C1 segment of cervical spinal cord (tissue), 14 donors: Measurements from ENCODE around the gene SKOR2.

Experiments used
- DNase-seq, 14 donors: peaks; one replicate each; lab custom pipeline; 2025; lab: John Stamatoyannopoulos, UW

Gene SKOR2

DNA sequence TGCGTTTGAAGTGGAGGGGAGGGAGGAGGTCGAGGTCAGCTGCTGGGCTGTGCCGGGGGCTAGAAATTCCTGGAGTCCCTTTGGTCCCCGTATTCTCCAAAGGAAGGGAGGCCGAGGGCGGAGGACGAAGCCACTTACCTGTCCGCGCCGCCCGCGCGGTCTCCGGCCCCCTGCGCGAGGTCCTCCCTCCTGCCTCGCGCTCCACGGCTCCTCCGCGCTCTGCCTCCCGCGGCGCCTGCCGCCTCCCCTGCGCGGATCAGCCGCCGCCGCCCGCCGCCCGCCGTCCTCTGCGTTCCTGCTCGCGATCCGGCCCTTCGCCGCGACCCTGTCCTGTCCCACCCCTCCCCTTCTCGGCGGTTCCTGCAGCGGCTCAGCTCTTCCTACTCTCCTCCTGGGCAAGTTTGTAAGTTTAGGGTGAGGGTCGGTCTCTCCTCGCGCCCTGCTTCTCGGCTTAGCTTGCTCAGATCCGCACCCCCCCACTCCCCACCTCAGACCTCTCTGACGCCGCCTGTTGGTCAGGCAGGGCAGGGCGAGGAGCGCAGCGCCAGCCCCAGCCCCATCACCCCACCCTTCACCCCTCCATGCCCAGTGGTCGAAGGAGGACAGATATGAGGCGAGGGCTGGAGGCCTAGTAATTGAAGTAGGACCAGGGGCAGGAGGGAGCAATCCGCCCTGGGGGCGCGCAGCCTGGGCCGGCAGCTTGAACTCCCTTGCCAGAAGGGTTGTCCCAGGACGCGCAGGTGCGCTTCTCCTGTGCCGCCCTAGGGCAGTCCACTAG lies 9.7 kb upstream of the SKOR2 start:
- DNase-seq, result no peak

DNA sequence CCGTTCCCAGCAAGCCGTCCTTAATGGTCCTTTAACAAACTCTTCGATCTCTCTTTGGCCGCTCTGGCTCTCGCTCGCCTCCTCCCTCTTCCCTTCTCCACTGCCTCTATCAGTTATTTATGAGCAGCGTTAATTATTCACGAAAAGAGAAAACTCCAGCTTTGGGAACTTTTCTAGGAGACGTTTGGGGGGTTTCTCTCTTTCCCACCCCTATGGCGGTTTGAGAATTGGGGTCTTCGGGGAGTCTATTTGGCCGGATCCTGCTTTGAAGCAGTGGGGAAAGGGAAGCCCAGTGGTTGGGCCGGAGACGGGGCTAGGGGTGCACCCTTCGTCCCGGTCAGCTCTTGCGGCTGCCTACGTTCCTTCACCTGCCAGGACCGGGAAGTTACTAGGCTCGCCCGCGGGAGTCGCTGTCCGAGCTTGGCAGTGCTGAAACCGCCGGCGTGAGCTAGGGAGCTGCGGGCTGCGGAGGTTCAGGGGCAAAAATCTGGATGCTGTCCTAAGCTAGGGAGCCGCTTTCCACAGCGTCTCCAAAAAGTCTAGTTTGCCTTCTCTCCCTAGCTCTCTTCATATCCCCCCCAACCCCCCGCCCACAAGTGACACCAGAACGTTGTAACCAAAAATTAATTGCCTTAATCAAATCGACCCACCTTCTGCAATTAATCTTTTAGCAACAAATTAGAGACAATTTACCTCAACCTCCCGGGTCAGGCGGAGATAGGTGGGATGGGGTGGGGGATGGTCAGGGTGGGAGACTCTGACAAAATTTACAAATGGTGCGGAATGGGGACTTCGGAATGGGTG lies 8.9 kb upstream of the SKOR2 start:
- DNase-seq, result peak in 1 of 14 donors; percentile 13

DNA sequence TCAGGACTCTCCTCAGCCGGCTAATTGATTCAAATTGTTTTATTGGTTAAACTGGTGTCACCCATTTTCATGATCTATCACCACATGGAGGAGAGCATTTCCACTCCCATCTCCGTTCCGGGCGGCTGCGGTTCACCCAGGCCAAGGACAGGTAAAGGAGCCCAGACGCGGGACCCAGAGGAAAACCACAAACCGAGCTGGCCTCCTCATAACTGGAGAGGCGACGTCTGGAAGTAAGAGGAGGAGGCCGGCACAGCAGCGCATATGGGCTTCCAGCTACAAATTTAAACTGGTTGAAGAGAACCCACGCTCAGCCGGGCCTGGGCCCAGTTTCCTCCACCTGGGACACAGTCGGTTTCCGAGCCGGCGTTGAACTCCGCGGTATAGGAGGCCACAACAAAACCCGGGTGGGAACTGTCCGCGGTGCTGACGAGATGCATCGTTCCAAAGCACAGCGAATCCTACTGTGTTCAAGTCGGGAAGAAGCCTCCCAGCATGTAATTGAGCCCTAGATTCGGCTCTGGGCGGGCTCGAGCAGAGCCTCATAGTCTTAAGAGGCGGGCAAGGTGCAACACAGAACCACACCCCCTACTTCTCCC lies 3.0 kb upstream of the SKOR2 start:
- peak in 1 of 14 donors; percentile 17 for DNase-seq

DNA sequence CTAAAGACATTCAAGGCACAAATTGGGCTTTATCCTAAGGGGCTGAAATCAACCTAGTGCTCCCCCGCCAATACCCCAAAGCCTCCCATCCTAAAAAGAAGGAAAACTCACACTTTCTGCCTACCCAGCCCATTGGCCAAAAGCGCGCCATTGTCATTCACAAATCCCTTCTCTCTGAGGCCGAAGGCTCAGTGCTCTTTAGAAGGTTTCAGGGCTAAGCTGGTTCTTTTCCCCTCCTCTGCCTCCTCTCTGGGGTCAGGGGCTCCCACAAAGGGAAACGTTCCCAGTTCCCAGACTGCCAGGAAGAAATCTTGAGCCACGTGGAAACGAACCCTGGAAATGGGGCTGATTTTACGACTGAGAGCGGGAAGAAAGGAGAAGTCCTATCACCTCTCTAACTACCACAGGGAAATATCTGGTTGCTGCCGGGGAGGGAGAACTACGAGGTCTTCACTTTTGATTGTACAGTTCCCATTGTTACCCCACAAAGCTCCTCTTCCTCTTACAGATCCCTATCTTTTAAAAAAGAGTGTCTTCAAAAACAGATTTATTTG lies 1.7 kb upstream of the SKOR2 start:
- DNase-seq, result no peak

DNA sequence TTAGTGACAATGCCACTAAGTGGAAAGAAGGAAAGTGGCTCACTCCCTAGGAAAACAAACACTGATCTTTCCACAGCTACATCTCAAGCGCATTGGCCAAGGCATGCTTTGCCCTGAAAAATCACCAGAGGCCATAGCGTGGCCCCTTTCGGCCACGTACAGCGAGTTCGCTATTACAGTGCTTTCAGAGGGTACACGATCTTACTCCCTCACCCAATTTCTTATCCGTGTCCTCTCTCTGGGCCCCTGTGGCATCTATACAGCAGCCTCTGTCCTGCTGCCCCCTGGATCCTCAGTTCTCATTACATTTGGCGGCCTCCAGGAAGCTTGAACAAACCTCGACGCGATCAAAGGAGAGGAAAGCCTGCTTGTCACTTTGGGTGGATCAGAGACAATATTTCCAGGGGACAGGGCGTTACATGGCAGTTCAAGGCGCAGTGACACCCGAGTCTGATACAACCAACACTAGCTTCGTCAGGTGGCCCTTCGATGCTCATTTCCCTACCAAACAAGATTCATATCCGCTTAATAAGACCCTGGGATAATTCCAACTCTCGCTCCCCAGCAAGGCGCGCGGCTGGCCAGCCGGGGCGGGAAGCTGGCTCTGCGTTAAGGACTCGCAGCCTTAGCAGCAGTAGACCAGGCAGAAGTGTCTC lies 941 bp downstream of the SKOR2 start:
- DNase-seq, result no peak

DNA sequence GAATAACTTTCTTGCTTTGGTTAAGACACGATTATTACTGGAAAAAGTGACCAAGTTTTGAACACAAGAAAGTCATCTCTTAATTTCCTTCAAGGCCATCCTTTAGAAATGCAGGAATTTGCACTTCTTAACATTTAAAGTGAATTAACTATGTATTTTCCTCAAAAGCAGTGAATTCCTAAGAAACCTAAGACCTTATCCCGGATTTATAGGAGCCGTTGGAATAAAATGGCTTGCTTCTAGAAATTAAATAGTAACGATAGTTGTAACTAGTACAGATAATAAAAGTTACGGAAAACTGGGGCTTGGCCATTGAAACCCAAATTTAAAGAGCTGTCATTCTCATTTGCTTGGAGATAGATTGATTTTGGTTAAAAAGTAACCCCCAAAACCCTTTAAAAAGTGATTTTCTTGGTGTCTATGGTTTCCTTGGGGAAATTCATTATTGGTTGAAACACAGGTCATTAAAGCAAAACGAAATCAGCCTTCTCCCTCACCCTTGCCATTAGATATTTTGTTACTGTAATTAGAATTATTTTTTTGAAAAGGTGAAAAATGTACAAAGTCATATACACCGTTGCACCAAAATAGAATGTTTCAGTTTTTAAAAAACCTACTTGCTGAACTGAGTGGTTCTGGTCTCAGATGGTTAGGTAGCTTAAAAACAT lies 2.0 kb downstream of the SKOR2 start:
- DNase-seq, result no peak

DNA sequence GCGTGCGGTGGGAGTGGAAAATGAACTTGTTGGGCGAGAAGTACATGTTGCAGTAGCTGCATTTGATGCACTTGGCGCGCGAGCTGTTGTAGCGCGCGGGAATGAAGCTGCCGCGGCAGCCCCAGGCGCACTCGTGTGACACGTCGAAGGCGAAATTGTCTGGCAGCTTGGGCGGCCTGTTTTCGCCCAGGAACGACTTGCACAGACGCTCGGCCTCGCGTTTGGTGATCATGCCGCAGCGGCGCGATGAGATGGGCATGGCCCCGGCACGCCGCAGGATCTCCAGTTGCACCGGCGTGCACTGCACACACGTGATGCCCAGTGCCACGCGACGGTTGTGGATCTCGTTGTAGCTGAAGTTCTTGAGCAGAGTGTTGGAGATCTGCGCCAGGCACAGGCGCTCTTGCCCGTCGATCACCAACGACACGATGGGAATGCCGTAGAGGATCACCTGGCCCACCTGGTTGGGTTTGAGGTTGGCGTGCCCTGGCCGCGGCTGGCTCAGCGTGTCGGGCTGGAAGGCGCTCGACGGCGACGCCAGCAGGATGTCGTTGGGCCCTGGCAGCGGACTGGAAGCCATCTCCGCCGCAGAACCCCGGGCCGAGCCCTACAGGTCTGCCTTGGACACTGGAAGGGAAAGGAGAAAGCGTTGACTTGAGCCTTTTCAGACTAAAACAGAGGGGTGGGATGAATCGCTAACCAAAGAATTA lies 2.7 kb downstream of the SKOR2 start:
- no peak for DNase-seq

DNA sequence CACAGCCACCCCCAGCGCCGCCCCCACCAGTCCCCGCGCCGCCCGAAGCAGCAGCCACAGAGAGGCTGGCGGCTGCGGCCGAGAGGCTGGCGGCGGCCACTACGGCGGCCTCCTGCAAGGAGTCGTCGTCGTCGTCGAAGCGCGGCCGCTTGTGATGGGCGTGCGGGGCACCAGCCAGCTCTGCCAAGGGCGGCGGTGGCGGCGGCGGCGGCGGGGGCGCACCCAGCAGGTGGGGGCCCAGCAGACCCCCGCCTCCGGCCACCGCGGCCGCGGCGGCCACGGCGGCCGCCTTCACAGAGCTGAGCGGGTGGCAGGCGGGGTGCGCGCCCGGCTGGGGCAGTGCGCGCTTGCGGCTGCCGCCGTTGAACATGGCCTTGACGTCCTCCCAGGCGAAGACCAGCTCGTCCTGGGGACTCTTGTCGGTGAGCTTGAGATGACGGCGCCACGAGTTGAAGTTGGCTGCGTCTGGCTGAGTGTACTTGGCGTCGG lies 3.3 kb downstream of the SKOR2 start:
- no peak for DNase-seq

DNA sequence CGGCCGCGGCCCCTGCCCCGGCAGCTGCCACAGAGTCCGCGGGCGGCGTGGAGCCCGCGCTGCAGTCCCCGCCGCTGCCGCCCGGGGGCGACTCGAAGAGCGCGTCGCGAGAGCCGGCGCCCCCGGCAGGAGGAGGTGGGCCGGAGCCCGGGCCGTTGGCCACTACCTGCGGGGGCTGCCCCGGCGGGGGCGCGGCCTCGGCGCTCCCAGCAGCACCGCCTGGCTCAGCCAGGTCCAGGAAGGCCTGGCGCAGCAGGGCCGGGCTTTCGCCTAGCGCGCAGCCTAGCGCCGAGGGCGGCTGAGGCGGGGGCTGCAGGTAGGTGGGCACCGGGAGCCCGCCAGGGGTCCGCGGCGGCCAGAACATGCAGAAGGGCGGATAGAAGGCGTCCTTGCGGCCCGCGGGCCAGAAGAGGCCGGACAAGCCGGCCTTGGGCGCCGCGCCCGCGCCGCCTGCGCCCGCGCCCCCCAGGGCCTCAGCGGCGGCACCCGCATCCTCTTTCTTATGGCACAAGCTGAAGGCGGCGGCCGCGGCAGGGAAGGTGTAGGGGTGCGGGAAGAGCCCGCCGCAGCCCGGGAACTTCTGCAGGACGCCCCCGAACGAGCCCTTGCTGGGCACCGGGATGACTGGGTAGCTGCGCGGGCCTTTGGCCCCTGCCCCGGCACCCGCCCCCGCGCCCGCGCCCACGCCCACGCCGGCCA lies 3.9 kb downstream of the SKOR2 start:
- DNase-seq, result no peak

DNA sequence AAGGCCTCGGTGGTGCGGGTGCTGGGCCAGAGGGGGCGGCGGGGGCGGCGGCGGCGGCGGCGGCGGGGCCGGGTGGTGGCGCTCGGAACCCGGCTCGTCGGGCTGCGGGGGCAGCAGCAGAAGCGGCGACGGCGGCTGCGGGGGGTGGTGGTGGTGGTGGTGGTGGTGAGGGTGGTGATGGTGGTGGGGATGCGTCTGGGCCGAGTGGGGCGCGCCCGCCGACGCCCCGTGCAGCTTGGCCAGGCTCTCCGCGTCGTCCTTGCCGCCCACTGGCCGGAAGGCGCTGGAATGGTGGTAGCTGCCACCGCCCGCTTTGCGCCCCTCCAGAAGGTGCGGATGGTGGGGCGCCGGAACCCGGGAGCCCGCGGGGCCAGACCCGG lies 4.4 kb downstream of the SKOR2 start:
- DNase-seq, result no peak

DNA sequence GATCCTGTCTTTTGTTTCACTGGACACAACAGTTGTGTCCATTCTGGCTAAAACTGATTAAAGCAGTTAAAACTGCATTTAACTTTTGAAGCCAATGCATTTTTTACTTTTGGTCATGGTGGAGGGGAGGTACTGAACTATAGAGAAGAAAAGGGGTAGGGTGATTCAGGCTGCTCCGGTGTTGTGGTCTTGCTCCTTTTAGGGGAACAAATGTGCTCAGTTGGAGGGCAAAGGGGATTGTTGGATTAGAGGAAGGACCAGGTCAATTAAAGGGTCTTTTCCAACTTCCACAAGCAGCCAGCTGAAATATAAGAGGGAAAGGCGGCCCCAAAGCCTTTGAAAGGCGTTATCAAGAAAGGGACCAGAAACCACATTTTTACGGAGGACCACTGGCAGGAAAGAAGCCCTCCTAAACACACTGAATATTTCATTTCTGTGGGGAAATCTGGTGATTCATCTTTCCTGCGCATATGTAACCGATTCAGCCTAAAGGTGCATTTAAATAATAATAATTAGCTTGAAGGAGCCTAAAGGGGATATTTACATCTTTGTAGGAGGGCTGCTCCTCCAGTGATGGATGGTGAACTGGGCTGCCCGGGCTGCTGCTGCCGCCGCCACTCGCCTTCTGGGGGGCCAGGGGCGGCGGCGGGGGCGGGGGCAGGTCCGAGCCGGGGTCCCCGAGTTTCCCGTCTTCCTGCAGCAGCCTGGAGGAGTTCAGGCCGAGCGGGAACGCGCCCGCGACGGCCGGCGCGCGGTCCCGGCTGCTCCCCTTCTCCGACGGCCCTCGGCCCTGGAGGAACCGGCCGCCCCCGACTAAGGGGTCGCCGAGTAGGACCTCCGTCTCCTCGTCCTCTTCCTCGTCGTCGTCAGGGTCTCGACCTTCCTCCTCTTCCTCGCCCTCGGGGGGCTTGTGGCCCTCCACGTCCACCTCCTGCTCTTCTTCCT lies 5.2 kb downstream of the SKOR2 start:
- DNase-seq, result no peak

DNA sequence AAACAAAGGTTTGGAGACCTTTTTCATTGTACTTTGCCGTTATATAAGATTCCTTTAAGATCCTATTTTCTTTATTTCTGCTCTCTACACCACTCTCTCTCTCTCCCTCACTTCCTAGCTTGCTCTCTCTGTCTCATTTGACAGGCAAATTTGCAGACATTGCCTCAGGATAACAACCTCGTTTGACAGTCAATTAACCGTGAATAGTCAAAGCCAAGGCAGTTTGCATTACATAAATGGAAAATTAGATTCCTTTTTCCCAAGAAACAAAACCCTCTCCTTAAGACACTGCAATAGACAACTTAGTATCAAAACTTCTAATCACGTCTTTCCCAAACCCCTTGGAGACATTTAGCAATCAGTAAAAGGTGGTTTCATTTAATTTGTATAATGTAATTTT lies 7.4 kb downstream of the SKOR2 start:
- no peak for DNase-seq

DNA sequence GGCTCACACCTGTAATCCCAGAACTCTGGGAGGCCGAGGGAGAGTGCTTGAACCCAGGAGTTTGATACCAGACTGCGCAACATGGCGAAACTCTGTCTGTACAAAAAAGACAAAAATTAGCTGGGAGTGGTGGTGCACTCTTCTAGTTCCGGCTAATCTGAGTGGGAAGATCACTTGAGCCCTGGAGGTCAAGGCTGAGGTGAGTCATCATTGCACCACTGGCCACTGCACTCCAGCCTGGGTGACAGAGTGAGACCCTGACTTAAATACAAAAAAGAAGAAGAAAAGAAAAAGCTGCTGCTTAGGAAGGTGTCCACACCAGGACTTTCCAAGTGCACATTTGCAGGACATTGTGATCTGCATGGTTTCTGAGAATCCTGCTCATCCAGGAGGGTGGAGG lies 16.4 kb downstream of the SKOR2 start:
- no peak for DNase-seq

DNA sequence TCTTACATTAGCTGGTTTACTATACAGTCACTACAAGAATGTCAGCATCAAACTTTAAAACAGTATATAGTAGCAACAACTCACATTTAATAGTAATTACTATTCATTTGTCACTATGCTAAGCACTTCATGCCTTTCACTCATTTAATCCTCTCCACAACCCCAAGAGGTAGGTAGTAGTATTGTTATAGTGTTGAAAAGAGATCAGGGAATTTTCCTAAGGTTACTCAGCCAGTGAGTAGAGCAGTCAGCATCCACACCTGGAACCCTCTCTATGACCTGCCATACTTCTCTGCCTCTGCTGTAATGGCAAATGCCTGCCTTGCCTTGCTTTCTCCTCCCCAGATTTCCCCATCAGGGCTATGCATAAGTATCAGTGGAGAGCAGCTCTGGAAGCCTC lies 24.8 kb downstream of the SKOR2 start:
- DNase-seq, result no peak

DNA sequence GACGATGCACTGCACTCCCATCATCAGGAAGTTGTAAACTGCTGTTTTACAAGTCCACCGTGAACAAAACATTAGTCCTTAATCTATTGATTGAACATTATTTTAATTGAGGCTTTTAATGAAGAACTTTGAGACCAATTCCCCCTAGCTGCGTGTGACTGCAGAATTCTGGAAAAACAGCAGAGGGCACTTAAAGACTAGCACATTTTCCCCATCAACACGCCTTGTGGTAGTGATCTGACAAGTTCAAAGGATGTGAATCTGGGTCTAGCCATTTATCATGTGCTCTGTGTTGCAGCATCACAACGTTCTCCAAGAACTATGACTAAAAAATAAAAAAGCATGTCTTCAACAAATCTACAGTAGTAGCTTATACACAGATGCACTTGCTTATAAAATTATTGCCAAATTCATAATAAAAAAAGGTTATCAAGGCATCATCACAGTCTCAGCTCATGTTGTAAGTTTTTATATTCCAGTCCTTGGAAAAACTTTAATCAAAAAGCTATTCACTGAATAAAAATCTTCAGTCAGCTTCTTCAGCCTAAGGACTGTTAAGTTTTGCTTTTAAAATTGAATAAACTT lies 35.8 kb downstream of the SKOR2 start:
- DNase-seq, result peak in 2 of 14 donors; percentile 1 to 3

DNA sequence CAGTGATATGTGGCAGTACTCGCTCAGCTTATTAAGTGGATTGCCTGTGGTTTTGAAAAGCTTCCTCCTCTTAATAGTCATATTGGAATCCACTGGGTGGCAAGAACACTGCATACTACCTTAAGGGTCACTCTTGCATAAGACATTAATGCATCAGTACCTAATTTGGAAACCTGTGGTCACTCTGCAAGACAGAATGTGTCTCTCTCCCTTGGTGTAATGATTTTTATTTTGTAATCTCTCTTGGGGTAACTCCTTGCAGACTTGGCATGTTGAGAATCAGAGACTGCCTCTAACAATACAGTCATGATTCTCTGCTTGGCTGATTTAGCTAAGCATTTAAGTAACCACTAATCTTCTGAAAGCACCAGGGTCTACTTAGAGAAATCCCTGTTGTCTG lies 42.3 kb downstream of the SKOR2 start:
- no peak for DNase-seq

DNA sequence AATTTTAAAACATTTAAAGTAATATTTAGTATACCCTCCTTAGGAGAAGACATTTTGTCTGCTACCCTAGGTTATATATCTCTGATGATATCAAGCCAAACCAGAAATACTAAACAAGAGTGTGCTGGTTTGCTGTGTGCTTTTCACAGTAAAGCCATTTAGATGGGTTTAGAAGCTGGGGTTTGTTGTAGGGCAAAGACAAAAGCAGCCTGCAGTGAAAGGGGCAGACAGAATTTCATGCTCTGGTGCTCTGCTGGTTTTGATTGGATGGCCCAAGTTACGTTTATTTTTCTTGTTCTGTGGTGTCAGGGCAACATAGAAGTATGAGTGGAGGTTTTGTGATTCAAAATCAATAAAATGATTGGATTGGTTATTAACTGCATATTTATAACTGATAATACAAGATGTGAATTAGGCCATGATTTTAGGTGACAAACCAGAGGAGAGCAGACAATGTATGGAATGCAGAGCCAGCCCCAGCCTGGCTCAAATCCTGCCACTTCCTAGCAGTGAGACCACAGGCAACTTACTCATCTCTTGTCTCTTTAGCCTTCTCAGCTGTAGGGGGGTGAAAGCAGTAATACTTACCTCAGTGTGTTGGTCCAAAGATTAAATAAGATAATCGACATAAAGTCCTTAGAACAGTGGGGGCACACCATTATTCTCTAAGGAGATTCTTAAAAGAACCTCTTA lies 44.4 kb downstream of the SKOR2 start:
- DNase-seq, result no peak
